HG03097 (cell line): ENCODE results near the gene LRRC32.

Experiments used
- ATAC-seq: cut with Tn5 transposase; IDR thresholded peaks from one replicate; pipeline ENCODE4 v1.9.1; 2021; ENCODE audit not compliant: unreplicated experiment, low FRiP score

LRRC32 gene, protein sequence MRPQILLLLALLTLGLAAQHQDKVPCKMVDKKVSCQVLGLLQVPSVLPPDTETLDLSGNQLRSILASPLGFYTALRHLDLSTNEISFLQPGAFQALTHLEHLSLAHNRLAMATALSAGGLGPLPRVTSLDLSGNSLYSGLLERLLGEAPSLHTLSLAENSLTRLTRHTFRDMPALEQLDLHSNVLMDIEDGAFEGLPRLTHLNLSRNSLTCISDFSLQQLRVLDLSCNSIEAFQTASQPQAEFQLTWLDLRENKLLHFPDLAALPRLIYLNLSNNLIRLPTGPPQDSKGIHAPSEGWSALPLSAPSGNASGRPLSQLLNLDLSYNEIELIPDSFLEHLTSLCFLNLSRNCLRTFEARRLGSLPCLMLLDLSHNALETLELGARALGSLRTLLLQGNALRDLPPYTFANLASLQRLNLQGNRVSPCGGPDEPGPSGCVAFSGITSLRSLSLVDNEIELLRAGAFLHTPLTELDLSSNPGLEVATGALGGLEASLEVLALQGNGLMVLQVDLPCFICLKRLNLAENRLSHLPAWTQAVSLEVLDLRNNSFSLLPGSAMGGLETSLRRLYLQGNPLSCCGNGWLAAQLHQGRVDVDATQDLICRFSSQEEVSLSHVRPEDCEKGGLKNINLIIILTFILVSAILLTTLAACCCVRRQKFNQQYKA

DNA sequence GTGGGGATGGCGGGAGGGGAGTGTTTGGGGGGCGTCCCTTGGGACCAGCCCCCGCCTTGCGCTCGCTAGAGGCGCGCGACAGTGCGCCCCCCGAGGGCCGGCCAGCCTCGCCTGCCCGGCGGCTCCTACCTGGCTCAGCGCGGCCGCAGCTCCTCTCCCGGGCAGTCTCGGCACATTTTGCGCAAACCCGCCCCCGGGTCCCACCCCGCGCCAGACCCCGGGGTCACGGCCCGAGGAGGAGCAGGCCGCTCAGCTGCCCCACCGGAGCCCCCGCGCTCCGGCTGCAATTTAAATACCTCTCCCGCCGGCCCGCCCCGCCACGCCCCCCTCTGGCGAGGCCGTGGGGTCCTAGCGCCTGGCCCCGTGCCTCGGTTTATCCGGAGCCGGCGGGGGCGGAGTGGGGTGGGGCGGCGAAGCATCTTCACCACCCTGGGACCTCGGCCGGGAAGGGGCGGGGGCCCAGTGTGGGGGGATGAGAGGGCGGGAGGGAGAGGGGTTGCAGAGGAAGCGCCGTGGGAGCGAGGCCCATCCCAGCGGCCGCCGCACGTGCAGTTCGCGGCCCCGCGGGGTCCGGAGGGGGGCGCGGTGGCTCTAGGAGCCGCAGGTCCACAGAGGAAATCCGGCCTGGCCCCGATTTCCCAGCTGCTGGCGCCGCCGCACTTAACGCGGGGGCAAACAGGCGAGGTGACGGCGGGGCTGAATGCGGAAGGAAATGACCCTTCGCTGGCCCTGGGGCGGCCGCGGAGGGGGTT is at the start of gene LRRC32:
Gene LRRC32 (minus strand): TSS at position 263 of the 752 bp plus-strand sequence. CDS start 4,793 bp downstream, outside the sequence.
- ATAC-seq: no peak

DNA sequence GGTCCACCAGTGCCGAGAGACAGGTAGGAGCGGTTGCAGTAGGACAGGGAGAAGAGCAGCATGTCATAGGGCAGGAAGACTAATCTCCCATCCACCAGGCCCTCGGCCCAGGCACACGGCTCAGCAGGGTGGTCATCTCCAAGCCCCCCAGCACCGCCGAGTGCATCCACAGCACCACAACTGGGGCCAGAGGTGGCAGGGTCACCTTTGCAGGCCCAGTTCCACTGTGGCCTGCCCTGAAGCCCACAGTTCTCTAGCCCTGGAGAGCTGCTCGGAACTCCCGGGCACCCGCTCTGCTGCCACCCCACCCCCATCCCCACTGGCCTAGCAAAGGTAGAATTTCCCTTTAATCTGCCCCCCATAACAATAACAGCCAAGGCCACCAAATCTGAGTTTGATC is 49.1 kb upstream of the LRRC32 start:
- no peak for ATAC-seq

DNA sequence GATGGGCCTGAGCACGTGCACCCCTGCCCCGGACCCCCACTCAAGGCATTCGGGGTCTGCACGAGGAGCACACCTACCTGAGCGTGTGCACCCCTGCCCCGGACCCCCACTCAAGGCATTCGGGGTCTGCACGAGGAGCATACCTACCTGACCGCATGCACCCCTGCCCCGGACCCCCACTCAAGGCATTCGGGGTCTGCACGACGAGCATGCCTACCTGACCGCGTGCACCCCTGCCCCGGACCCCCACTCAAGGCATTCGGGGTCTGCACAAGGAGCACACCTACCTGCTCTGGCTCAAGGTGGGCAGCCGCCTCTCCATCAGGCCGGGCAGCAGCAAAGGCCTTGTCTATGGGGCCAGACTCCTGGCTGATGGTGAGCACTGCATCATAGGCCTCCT is 48.7 kb upstream of the LRRC32 start:
- no peak for ATAC-seq

DNA sequence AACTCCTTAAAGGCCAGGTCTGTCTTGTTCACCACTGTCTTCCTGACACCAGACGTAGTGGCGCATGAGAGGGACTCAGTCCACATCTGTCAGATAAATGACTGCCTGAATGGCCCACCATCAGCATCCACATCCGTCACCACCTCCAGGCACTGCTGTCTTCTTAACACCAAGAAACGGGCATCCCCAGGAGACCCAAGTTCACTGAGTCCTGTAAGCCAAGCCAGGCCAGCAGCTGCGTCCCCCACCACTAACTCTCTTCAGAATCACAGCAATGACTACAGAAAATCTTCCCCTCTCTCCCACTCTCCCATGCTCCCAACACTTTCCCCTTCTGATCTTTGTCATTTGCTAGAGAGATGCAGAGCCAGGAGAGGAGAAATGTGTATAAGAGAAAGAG is 47.3 kb upstream of the LRRC32 start:
- no peak for ATAC-seq

DNA sequence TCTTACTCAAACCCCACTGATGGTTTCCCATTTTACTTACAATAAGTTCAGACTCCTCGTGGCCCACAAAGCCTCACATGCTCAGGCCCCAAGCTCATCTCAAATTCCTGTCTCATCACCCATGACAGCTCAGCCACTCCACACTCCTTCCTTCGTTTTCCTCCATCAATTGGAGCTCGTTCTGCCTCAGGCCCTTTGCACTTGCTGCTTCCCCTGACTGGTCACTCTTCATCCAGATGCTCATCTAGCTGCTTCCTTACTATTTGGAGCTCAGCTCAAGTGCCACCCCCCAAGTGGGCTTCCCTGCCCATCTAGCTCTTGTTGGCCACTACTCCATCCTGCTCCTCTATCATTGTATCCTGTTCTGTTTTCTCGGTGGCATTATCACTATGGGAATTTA is 46.8 kb upstream of the LRRC32 start:
- no peak for ATAC-seq

DNA sequence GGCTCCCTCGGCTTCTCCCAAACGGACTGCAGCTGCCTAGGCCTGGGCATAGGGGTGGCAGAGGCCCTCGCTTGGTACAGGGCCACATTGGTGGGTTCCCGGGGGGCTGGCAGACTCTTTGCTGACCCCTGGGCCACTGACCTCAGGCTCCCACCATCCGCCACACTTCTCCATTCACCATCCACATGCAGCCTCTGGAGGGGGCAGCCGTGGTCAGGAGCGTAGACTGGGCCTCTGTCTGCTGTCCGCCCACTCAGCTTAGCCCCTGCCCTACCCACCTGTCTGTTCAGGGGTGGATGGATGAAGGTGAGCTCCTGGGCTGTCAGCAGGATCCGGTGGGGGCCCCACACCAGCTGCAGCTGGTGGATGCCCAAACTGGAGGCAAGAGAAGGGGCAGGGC is 45.7 kb upstream of the LRRC32 start:
- no peak for ATAC-seq

DNA sequence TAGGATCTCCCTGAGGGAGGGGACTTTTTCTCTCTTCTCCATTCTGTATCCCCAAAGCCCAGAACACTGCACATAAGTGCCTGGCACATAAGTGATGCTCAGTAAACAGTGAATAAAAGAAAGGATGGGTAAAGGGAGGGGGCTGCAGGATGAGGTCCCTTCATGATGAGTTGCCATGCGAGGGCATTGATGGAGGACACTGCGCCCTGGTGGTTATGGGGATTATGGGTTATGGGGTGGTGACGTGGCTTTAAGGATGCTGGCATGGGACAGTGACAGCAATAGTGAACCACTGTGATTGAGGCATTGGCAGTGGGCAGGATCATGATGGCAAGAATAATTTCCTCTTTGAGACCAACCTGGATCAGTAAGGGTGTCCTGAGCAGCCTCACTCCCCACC is 43.9 kb upstream of the LRRC32 start:
- ATAC-seq: no peak

DNA sequence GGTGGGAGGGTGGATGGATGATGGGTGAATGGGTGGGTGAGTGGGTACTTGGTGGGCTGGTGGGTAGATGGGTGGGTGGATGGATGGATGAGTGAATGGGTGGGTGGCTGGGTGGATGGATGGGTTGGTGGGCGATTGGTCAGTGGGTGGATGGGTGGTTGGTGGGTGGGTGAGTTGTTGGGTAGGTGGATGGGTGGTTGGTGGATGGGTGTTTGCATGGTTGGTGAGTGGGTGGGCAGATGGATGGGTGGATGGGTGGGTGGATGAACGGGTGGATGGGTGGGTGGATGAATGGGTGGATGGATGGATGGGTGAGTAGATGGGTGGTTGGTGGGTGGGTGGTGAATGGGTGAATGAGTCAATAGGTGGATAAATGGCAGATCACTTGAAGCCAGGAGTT is 43.0 kb upstream of the LRRC32 start:
- no peak for ATAC-seq

DNA sequence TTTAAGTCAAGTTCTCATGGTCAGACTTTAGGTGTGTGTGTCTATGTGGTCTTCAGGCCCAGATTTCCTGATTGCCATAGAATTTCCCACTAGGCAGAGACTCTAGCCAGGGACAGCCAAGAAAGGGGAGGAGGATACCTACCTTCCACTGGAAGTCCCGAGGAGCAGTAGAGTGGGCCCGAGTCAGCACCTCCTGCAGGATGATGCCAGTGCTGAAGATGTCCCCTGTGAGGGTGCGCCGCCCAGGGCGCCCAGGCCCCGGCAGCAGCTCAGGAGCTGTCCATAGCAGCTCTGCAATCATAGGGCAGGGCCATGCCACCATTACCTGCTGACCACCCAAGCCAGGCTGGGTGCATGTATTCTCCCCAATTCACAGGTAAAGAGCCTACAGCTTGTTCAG is 41.6 kb upstream of the LRRC32 start:
- no peak for ATAC-seq

DNA sequence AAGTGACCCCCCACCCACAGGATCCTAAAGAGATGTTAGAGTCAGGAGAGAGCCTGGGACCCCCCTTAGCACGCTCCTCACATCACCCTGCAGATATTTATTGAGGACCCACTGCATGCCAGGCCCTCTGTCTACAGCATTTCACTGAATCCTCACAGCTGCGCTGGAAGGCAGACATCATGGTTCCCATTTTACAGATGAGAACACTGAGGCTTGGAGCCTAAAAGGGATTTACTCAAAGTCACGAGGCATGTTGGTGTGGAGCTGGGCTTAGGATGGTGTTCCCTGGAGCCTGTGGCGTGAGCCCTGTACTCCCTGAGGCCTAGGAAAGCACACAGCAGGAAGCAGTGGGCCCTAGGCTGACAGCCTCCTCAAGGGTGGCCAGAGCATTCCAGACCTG is 39.2 kb upstream of the LRRC32 start:
- ATAC-seq: no peak

DNA sequence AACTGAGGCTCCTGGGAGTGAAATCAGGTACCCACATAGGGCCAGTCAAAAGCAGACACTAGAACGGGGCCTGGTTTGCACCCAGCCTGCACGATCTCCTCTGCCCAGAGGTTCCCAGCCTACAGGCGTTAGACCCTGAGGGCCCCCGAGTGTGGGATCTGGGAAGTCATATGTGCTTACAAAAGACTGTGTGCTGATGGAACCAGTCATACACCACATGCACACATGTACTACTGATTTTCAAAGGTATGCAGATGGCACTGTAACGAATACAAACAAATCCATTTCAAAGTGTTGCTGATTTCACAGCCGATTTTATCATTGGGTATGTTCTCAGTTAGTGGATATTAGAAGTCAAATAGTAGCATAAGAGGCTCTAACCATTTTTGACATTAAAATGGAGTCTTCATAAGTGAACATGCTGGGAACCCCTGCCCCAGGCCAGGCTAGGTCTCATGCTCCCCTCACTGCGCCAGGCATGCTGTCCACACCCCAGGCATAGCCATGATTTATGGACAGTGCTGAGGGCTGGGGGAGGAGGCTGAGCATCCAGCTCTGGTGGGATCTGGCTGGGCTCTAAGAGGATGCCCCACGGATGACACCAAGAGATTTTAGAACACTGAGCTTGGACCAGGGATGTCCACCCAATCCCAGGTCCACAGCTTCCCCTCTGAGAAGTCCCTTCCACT is 38.6 kb upstream of the LRRC32 start:
- ATAC-seq: no peak

DNA sequence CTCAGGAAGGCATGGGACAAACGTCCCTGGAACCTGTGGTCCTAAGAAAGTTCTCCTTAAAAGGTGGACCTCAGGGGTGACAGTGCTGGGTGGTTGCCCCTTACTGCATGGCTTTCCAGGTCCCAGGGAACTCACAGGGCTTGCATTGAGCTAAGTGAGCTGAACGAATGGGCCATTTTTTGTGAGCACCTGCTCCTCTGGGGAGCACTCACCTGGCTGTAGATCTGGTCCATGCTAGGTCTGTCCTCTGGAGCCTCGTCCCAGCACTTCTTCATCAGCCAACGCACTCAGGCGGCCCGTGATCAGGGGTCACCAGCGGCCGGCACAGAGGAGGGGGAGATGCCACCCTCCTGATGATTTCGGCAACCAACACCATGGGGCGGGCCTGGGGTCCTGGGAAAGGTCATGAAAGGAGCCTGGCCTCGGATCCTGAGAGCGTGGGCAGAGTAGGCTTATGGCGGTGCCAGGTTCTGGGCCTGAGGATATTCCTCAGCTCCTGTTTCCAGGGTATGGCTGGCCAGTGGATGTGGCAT is 36.8 kb upstream of the LRRC32 start:
- no peak for ATAC-seq

DNA sequence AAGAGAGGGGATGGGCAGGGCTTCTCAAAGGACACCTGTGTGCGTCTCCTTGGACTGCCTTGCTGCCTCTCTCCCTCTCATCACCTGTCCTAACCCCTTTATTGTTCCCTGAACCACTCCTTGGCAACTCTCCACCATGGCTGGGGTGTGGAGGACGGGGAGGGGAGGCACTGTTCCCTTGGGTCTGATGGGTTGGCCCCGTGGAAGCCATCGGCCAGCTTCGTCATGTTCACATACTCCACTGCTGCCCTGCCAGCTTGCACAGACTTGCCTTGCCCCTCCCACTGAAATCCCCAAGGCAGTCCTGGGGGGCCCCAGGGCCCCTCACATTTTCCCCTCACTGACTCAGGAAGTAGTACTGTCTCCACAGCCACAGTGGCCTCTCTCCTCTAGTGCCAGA is 36.1 kb upstream of the LRRC32 start:
- no peak for ATAC-seq

DNA sequence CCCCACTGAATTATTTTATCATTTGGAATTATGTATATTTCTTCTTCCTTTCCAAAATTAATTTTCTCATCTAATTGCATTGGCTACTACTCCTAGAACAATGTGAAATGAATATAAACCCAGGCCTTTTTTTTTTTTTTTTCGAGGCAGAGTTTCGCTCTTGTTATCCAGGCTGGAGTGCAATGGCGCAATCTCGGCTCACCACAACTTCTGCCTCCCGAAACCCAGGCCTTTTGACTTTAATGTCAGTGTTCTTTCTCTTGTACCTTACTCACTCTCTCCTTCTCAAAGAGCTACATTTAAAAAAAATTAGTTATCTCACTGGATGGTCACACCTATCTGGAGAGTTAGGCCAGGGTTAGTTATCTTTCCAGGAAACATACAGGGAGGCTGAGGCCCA is 35.3 kb upstream of the LRRC32 start:
- ATAC-seq: no peak

DNA sequence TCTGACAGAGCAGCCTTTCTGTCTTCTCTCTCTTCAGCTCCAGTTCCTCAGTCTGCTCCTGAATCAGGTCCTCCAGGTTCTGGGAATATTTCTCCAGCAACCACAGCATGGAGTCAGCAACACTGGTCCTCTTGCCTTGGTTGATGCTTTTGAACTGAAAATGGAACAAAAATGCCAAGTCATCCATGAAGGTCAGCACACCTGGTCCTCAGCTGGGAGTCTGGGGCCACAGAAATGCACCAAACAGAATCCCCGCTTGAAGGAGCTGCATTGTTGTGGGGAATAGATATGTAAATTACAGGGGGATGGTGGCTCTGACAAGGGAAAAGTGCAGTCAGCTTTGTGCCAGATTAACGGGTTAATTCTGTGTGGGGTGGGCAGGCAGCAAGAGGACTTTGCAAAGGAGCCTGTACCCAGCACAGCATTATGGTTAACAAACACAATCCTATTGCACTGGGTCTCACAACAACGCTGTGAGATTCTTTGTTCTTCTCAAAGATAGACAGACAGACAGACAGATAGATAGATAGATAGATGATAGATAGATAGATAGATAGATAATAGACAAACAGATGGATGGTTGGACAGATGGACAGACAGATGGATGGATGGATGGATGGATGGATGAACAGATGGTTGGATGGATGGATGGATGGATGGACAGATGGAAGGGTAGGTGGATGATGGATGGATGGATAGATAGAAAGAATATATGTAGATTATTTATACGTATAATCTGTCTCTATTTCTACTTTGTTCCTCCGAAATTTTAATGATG is 33.8 kb upstream of the LRRC32 start:
- no peak for ATAC-seq

DNA sequence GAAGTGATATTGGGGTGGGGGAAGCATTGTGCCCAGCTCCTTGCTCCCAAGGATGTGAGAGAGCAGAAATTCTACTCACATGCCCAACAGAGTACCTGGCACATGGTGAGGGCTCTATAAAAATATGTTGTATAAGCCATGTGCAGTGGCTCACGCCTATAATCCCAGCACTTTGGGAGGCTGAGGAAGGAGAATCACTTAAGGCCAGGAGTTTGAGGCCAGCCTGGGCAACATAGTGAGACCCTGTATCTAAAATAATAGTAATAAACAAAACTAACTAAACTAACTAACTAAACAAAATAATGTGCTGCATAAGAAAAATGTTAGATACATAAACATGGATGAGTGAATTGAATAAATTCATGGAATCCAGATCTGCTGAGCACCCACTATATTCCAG is 33.2 kb upstream of the LRRC32 start:
- ATAC-seq: no peak

DNA sequence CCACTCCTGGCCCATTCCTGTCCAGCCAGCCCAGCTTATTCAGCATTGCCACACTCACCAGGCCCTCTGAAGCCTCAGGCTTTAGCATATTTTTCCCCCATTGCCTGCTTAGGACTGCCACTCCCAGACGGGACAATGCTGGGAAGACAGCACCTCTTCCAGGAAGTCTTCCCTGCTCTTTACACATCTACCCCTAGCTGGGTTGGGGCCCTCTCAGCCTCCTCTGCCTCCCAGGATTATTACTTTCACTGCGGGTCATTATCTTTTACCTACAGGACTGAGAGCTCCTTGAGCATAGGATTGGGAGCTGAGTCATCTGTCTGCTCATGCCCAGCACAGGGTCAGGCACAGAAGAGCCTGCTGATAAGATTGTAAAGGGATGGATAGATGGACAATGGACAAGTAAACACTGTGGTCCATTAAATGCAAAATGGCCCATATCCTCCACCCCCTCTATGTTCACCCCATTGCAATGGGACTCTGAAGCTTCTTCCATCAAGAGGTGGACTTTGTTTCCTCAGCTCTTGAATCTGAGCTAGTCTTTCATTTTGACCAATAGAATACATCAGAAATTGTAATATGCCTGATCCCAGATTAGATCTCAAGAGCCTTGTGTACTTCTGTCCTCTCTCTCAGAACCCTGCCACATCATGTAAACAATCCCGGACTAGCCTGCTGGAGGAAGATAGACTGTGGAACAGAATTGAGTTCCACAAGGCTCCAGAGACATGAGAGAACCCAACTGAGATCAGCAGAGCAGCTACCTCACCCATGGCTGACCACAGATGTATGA is 32.0 kb upstream of the LRRC32 start:
- no peak for ATAC-seq

DNA sequence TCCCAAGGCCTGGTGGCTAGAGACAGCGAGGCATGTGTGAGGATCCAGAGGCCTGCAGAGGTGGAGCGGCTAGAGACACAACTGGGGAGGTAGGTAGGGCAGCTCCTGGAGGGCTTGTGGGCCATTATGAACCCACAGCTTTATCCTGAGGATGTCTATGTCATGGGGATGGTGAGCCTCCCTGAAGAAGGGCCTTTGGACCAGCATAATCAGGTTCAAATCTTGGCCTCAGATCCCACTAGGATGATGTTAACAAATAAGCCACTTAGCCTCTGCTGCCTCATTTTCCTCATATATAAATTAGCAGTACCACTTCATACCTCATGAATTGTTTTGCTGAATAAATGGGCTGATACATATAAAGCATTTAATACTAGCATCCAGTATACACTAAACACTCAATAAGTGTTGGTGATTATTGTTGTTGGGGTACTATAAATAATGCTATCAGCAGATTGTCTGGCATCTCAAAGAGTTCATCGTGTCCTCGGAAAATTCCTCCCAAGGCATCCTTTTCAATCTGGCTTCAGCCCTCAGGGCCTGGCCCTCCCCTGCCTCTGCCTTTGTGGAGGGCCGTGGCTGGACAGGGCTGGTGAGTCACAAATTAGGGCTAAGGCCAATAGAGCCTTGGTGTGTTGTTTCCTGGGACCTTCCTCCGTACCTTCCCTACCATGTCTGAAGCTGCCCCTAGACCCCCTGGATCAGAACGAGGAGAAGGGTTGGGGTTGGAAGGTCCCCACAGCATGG is 30.9 kb upstream of the LRRC32 start:
- ATAC-seq: no peak
